ENCODE results near the gene SLC8A3. TPM values are rescaled to one million over a fixed set of nuclear protein-coding genes. Genes with fewer than 3 reads are reported as not detected.

Gene SLC8A3
- total and polyA plus RNA-seq, 2 donors (not counting 3 experiments of a cell fraction or from before 2014, with no cell fraction given), result not detected

GRCh38 chr14:70078329-70078728 lies 110.4 kb downstream of the SLC8A3 start:
- H3K27me3 ChIP-seq (ENCODE audit: control insufficient read depth in 2 of 2, insufficient read depth in 2 of 2, low read length in 2 of 2), result no peaks in the 10 kb centered on the region
- no peaks in the 10 kb centered on the region for H3K36me3 ChIP-seq (ENCODE audit: control insufficient read depth in 2 of 2, extremely low read depth in 1 of 2, insufficient read depth in 2 of 2, low read length in 2 of 2)
- DNase-seq (ENCODE audit: low read depth, low spot score) (no peak), FAIRE-seq (no peak)
- H4K20me1 ChIP-seq (replicated peaks; ENCODE audit: control insufficient read depth, extremely low read depth, insufficient read depth, low read length), result no peaks in the 10 kb centered on the region
- H3K9me3 ChIP-seq (replicated peaks; ENCODE audit: control insufficient read depth, insufficient read depth, low read length), result no peaks in the 10 kb centered on the region
- no peak overlapping the region for H3K27ac ChIP-seq (ENCODE audit: insufficient read depth, low read depth, low read length)
- no TSS peak for BruUV-seq (replicated peaks)
- no peaks in the 10 kb centered on the region for H3K9me1 ChIP-seq (replicated peaks; ENCODE audit: control insufficient read depth, extremely low read depth, insufficient read depth, low read length)
- intact Hi-C loops (cut with micrococcal nuclease), result no loop called here
- H3K4me1 ChIP-seq (ENCODE audit: control insufficient read depth, extremely low read depth, insufficient read depth, low read length), result no peaks in the 10 kb centered on the region
- POLR2A ChIA-PET, result no interaction called here
- H3K4me2 ChIP-seq (ENCODE audit: insufficient read depth, low read length), result no peak overlapping the region
- H3K4me3 ChIP-seq (replicated peaks in 1 of 3; ENCODE audit: insufficient read depth in 1 of 3, low read depth in 1 of 3, low read length in 3 of 3), result no peak overlapping the region
- no peak overlapping the region for H2AFZ ChIP-seq (ENCODE audit: low read depth, low read length)
- no peaks in the 10 kb centered on the region for H3K79me2 ChIP-seq (ENCODE audit: control insufficient read depth, insufficient read depth, low read length)
- dilution Hi-C loops (cut with MboI; ENCODE audit: extremely low pct_ligation_motif_present, low sequenced_read_pairs), result no loop called here
- H3K9ac ChIP-seq (replicated peaks; ENCODE audit: extremely low read depth, insufficient read depth, low read length), result no peak overlapping the region
- TF ChIP-seq GATA2 (IDR thresholded peaks at IDR 0.05; ENCODE audit: insufficient read depth, insufficient read length, low read depth, low read length) (no peak), FOS (IDR thresholded peaks at IDR 0.05; ENCODE audit: borderline replicate concordance, insufficient read depth, low read length) (no peak), MAX (IDR thresholded peaks at IDR 0.05; ENCODE audit: insufficient read depth, insufficient read length) (no peak), JUN (IDR thresholded peaks at IDR 0.05; ENCODE audit: borderline replicate concordance, insufficient read depth, insufficient read length, low read depth) (no peak), CTCF (IDR thresholded peaks at IDR 0.05; ENCODE audit: extremely low read depth in 1 of 2, insufficient read depth in 1 of 2, low read depth in 1 of 2, low read length in 2 of 2) (no peak), POLR2AphosphoS5 (IDR thresholded peaks at IDR 0.05; ENCODE audit: insufficient read depth, low read depth, low read length) (no peak), POLR2A (IDR thresholded peaks at IDR 0.05; ENCODE audit: low read depth, low read length) (no peak)
- CTCF ChIA-PET, result interaction anchor here (0.9 to 2.4 kb wide), 4 partner anchors 9 to 44 kb away, joined by 3 to 13 read pairs (median 3); no protein-coding TSS in a partner anchor

All from endothelial cell of umbilical vein (primary cell).